Upper lobe of right lung (tissue), 1 donor: ENCODE data around the gene CCDC27. TPM values are rescaled to one million over a fixed set of nuclear protein-coding genes. Genes with fewer than 3 reads are reported as not detected.

ENCODE experiments used
- ATAC-seq: fragments of 200-7000 bp; cut with Tn5 transposase; one replicate; pipeline ENCODE4 v1.9.1; 2020; ENCODE audit warnings: mild to moderate bottlenecking, moderate library complexity
- DNase-seq: peaks from one replicate; pipeline ENCODE4 v3.0.0-alpha.2; 2020
- H3K27ac ChIP-seq: fragments of 200-600 bp; one replicate; pipeline ENCODE4 v1.8.0; 2022
- H3K27me3 ChIP-seq: fragments of 200-600 bp; one replicate; pipeline ENCODE4 v1.8.0; 2022; ENCODE audit warnings: mild to moderate bottlenecking
- H3K36me3 ChIP-seq: fragments of 200-600 bp; one replicate; pipeline ENCODE4 v1.8.0; 2022
- H3K4me1 ChIP-seq: fragments of 200-600 bp; one replicate; pipeline ENCODE4 v1.8.0; 2022
- H3K4me3 ChIP-seq: fragments of 200-600 bp; one replicate; pipeline ENCODE4 v1.8.0; 2022; ENCODE audit warnings: mild to moderate bottlenecking
- H3K9me3 ChIP-seq: fragments of 200-600 bp; one replicate; pipeline ENCODE4 v1.8.0; 2022
- CTCF ChIP-seq: fragments of 200-600 bp; IDR thresholded peaks from one replicate; pipeline ENCODE4 v1.8.0; 2022; ENCODE audit warnings: antibody characterized with exemption
- intact Hi-C: fragments of 100-400 bp; cut with DNase I; formaldehyde crosslinking; loops from one replicate; pipeline ENCODE4 v1.11.0; 2022
- total RNA-seq: library from RNA; stranded (reverse); fragmentation: NEBNext Ultra II Directional; extraction: Animal tissue kit (Norgen Biotek cat#: 25700); gene quantifications from one replicate; pipeline ENCODE4 v1.2.1, GENCODE V29; 2021
- donor health status: DM: no; HTN: yes; CAD: no; lungs with severe emphysema.

CCDC27 gene
- total RNA-seq, 1 donor from 2014 or later: not detected

GRCh38 chr1:3759164-3759563 lies 6.9 kb downstream of the CCDC27 start:
- no peak overlapping the region for H3K27ac ChIP-seq
- peaks cover 39% of the 10 kb centered on the region for H3K27me3 ChIP-seq
- ATAC-seq (no peak), DNase-seq (no peak)
- H3K4me1 ChIP-seq: no peaks in the 10 kb centered on the region
- intact Hi-C loops: no loop called here
- no peak overlapping the region for H3K4me3 ChIP-seq
- no peaks in the 10 kb centered on the region for H3K9me3 ChIP-seq
- no peak for TF ChIP-seq CTCF
- H3K36me3 ChIP-seq: no peaks in the 10 kb centered on the region

- Histone ChIP-seq H3K9me3 (no peaks in the 10 kb centered on the region), H3K36me3 (no peaks in the 10 kb centered on the region), H3K4me3 (no peak overlapping the region), H3K4me1 (no peaks in the 10 kb centered on the region), H3K27ac (no peak overlapping the region), H3K27me3 (peaks cover 37% of the 10 kb centered on the region)
- TF ChIP-seq CTCF: no peak
- DNase-seq (no peak), ATAC-seq (no peak)
- intact Hi-C loops: no loop called here
These were observed 7.5 kb downstream of the CCDC27 start for GRCh38 chr1:3759796-3760195.

- DNase-seq (no peak), ATAC-seq (no peak)
- no peaks in the 10 kb centered on the region for H3K36me3 ChIP-seq
- H3K4me3 ChIP-seq: no peak overlapping the region
- H3K27ac ChIP-seq: no peak overlapping the region
- TF ChIP-seq CTCF: no peak
- peaks cover 20% of the 10 kb centered on the region for H3K27me3 ChIP-seq
- H3K9me3 ChIP-seq: no peaks in the 10 kb centered on the region
- no peaks in the 10 kb centered on the region for H3K4me1 ChIP-seq
- intact Hi-C loops: no loop called here
These were observed 9.2 kb downstream of the CCDC27 start for GRCh38 chr1:3761296-3762010.

- TF ChIP-seq CTCF: no peak
- H3K36me3 ChIP-seq: no peaks in the 10 kb centered on the region
- DNase-seq (no peak), ATAC-seq (peak; percentile 11)
- H3K4me3 ChIP-seq: no peak overlapping the region
- H3K4me1 ChIP-seq: no peaks in the 10 kb centered on the region
- intact Hi-C loops: no loop called here
- H3K27ac ChIP-seq: no peak overlapping the region
- no peaks in the 10 kb centered on the region for H3K9me3 ChIP-seq
- H3K27me3 ChIP-seq: peaks cover 16% of the 10 kb centered on the region
These were observed 10.1 kb downstream of the CCDC27 start for GRCh38 chr1:3762151-3762872.

GRCh38 chr1:3762873-3763228 lies 10.6 kb downstream of the CCDC27 start:
- H3K36me3 ChIP-seq: no peaks in the 10 kb centered on the region
- H3K9me3 ChIP-seq: no peaks in the 10 kb centered on the region
- intact Hi-C loops: no loop called here
- peaks cover 16% of the 10 kb centered on the region for H3K27me3 ChIP-seq
- TF ChIP-seq CTCF: no peak
- no peak overlapping the region for H3K27ac ChIP-seq
- H3K4me3 ChIP-seq: no peak overlapping the region
- no peaks in the 10 kb centered on the region for H3K4me1 ChIP-seq
- ATAC-seq (peak; percentile 16), DNase-seq (no peak)
